Measurements from ENCODE around the gene SAP30BP. TPM values are rescaled to one million over a fixed set of nuclear protein-coding genes. Genes with fewer than 3 reads are reported as not detected.

The SAP30BP gene
- total and polyA plus RNA-seq, 10 of the 15 experiments (the other 5 are each of a cell fraction or from before 2014, with no cell fraction given): 57.9 to 166 (median 94.5) TPM

DNA sequence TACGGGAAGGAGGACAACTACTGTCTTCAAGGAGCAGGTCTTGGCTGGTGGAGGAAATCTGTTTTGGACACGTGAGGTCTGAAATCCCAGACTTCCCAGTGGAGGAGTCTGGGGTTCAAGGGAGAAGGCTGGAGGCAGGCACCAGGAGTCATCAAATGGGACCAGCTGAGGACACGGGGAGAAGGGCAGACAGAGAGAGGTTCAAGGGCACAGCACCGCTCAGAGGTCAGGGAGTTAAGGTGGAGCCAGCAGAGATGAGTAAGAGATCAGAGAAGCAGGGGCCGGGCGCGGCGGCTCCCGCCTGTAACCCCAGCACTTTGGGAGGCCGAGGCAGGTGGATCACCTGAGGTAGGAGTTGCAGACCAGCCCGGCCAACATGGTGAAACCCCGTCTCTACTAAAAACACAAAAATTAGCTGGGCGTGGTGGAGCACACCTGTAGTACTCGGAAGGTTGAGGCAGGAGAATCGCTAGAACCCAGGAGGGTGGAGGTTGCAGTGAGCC, 44.3 kb upstream of the SAP30BP start (continued):
- TF ChIP-seq JUNB (IDR thresholded peaks at IDR 0.05): no peak

- in situ Hi-C loops (cut with MboI) (no loop called here), intact Hi-C loops (cut with micrococcal nuclease; ENCODE audit: unreplicated experiment) (no loop called here)
- DNase-seq (ENCODE audit: low read depth, low spot score) (no peak), ATAC-seq (no peak), FAIRE-seq (no peak)
- no peaks in the 10 kb centered on the region for H3K9me3 ChIP-seq (replicated peaks; ENCODE audit: control insufficient read depth, insufficient read depth, low read length)
- H3K27me3 ChIP-seq (replicated peaks in 1 of 2; ENCODE audit: control insufficient read depth in 2 of 2, insufficient read depth in 2 of 2, low read length in 1 of 2): no peaks in the 10 kb centered on the region
- no TSS peak for BruUV-seq (replicated peaks)
- H3K79me2 ChIP-seq (ENCODE audit: control insufficient read depth, insufficient read depth, low read length): no peaks in the 10 kb centered on the region
- H3K4me3 ChIP-seq: no peak overlapping the region
- H3K4me1 ChIP-seq (ENCODE audit: control insufficient read depth, insufficient read depth, low read length): no peaks in the 10 kb centered on the region
- H2AFZ ChIP-seq (ENCODE audit: control insufficient read depth, low read depth, low read length): no peak overlapping the region
- ChIA-PET RAD21 (ENCODE audit: unreplicated experiment) (no interaction called here), CTCF (interaction anchor here (0.9 to 2.0 kb wide), 4 partner anchors 9 to 128 kb away, joined by 3 to 11 read pairs (median 4); partner anchors contain the start of gene SMIM5), SMC1A (ENCODE audit: uncharacterized antibody, unreplicated experiment) (no interaction called here), POLR2A (no interaction called here)
- TF ChIP-seq TAF1 (IDR thresholded peaks at IDR 0.05; ENCODE audit: borderline replicate concordance, low read depth, low read length) (no peak), NFIC (IDR thresholded peaks at IDR 0.05; ENCODE audit: low read depth, low read length) (no peak), FOXK2 (IDR thresholded peaks at IDR 0.05) (no peak), BACH1 (IDR thresholded peaks at IDR 0.05; ENCODE audit: borderline replicate concordance) (no peak), TCF7 (IDR thresholded peaks at IDR 0.05; ENCODE audit: borderline replicate concordance) (no peak), POLR2A (IDR thresholded peaks at IDR 0.05; ENCODE audit: low read depth, low read length) (no peak), ZNF384 (IDR thresholded peaks at IDR 0.05; ENCODE audit: borderline replicate concordance, low read depth, low read length) (no peak), RAD51 (IDR thresholded peaks at IDR 0.05) (no peak), SREBF2 (IDR thresholded peaks at IDR 0.05; ENCODE audit: low read length) (no peak), ZNF24 (IDR thresholded peaks at IDR 0.05) (no peak), MXI1 (IDR thresholded peaks at IDR 0.05; ENCODE audit: low read depth, low read length) (no peak), CHD1 (IDR thresholded peaks at IDR 0.05; ENCODE audit: low read depth, low read length) (no peak), CREB1 (IDR thresholded peaks at IDR 0.05; ENCODE audit: low read depth) (no peak), EP300 (IDR thresholded peaks at IDR 0.05; ENCODE audit: borderline replicate concordance in 1 of 2, control insufficient read depth in 1 of 2, low read depth in 2 of 2, low read length in 2 of 2) (no peak), USF1 (IDR thresholded peaks at IDR 0.05; ENCODE audit: borderline replicate concordance, extremely low read length, insufficient read depth, low read depth, low read length) (no peak)
- TF ChIP-seq, protein P1, sequence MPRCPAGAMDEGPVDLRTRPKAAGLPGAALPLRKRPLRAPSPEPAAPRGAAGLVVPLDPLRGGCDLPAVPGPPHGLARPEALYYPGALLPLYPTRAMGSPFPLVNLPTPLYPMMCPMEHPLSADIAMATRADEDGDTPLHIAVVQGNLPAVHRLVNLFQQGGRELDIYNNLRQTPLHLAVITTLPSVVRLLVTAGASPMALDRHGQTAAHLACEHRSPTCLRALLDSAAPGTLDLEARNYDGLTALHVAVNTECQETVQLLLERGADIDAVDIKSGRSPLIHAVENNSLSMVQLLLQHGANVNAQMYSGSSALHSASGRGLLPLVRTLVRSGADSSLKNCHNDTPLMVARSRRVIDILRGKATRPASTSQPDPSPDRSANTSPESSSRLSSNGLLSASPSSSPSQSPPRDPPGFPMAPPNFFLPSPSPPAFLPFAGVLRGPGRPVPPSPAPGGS (IDR thresholded peaks at IDR 0.05; ENCODE audit: borderline replicate concordance, insufficient read depth, low read depth, low read length, poor library complexity, severe bottlenecking): no peak
- TF ChIP-seq, protein P2, sequence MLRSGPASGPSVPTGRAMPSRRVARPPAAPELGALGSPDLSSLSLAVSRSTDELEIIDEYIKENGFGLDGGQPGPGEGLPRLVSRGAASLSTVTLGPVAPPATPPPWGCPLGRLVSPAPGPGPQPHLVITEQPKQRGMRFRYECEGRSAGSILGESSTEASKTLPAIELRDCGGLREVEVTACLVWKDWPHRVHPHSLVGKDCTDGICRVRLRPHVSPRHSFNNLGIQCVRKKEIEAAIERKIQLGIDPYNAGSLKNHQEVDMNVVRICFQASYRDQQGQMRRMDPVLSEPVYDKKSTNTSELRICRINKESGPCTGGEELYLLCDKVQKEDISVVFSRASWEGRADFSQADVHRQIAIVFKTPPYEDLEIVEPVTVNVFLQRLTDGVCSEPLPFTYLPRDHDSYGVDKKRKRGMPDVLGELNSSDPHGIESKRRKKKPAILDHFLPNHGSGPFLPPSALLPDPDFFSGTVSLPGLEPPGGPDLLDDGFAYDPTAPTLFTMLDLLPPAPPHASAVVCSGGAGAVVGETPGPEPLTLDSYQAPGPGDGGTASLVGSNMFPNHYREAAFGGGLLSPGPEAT (IDR thresholded peaks at IDR 0.05; ENCODE audit: low read depth): no peak
- TF ChIP-seq, protein P3, sequence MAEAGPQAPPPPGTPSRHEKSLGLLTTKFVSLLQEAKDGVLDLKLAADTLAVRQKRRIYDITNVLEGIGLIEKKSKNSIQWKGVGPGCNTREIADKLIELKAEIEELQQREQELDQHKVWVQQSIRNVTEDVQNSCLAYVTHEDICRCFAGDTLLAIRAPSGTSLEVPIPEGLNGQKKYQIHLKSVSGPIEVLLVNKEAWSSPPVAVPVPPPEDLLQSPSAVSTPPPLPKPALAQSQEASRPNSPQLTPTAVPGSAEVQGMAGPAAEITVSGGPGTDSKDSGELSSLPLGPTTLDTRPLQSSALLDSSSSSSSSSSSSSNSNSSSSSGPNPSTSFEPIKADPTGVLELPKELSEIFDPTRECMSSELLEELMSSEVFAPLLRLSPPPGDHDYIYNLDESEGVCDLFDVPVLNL (IDR thresholded peaks at IDR 0.05; ENCODE audit: low read depth, low read length): no peak
- no peak overlapping the region for H3K27ac ChIP-seq (ENCODE audit: control insufficient read depth, insufficient read depth)
- H4K20me1 ChIP-seq (ENCODE audit: control insufficient read depth, insufficient read depth): no peaks in the 10 kb centered on the region
- no peak overlapping the region for H3K4me2 ChIP-seq (ENCODE audit: control insufficient read depth, insufficient read depth)
- WGBS (ENCODE audit: insufficient coverage, insufficient replicate concordance, low lambda C conversion rate, missing lambda C conversion rate): 68% methylated on average over 9 of the region's 9 CpGs
- no peaks in the 10 kb centered on the region for H3K36me3 ChIP-seq (ENCODE audit: control insufficient read depth in 2 of 2, insufficient read depth in 2 of 2, low read length in 1 of 2)
- no peak overlapping the region for H3K9ac ChIP-seq (ENCODE audit: control insufficient read depth, insufficient read depth, low read length)
These were observed 43.8 kb upstream of the SAP30BP start for GRCh38 chr17:75623386-75623785.
